GM12878 (cell line): Measurements from ENCODE around the gene CTNNA3. TPM values are rescaled to one million over a fixed set of nuclear protein-coding genes. Genes with fewer than 3 reads are reported as not detected.

Source experiments
- ATAC-seq: fragments of 200-7000 bp; cut with Tn5 transposase; 3 replicates; pipeline ENCODE4 v1.9.1; 2020; ENCODE audit warnings: mild to moderate bottlenecking, moderate library complexity
- BruUV-seq: library from RNA; stranded (reverse); fragments of 400-500 nt; replicated peaks from 2 replicates; lab custom pipeline; 2021; lab: Mats Ljungman, UMichigan
- CTCF ChIA-PET: fragments of 300-600 bp; sonication (Branson Sonifier 250); formaldehyde crosslinking; extraction: SDS; loops from one replicate; lab custom pipeline; 2021; ENCODE audit warnings: inconsistent platforms; lab: Yijun Ruan, JAX
- POLR2A ChIA-PET: fragments of 350-600 bp; formaldehyde crosslinking; extraction: SDS; loops from one replicate; lab custom pipeline; 2021; ENCODE audit warnings: inconsistent platforms; lab: Charles Lee
- RAD21 ChIA-PET: fragments of 300-600 bp; sonication (Branson Sonifier 250); formaldehyde crosslinking; loops from one replicate; lab custom pipeline; 2023; ENCODE audit warnings: antibody characterized with exemption; ENCODE audit not compliant: unreplicated experiment; lab: Charles Lee
- SMC1A ChIA-PET: fragments of 300-600 bp; sonication (Branson Sonifier 250); formaldehyde crosslinking; loops from one replicate; lab custom pipeline; 2023; ENCODE audit not compliant: unreplicated experiment, uncharacterized antibody; lab: Charles Lee
- DNase-seq: peaks from one replicate; pipeline ENCODE4 v3.0.0-alpha.2; 2011; ENCODE audit warnings: low read depth, low spot score
- FAIRE-seq: peaks from 3 replicates; lab custom pipeline; 2011; peaks lifted over from hg19 to GRCh38; lab: Jason Lieb, UNC
- H2AFZ ChIP-seq: 2 replicates; pipeline ENCODE4 v1.6.0; 2011; ENCODE audit warnings: low read depth, low read length, control low read depth; ENCODE audit not compliant: control insufficient read depth
- H3K27ac ChIP-seq: 2 replicates; pipeline ENCODE4 v1.5.1; 2011; ENCODE audit warnings: control low read depth; ENCODE audit not compliant: control insufficient read depth, insufficient read depth
- H3K27me3 ChIP-seq, 2 experiments: replicated peaks in 1 of 2; 2 replicates each; pipeline versions ENCODE4 v1.6.0 to v1.6.1; 2011; ENCODE audit warnings: low read length in 1 of 2; ENCODE audit not compliant: control insufficient read depth in 2 of 2, insufficient read depth in 2 of 2
- H3K36me3 ChIP-seq, 2 experiments: 2 replicates each; pipeline ENCODE4 v1.5.1; 2011; ENCODE audit warnings: low read length in 1 of 2; ENCODE audit not compliant: control insufficient read depth in 2 of 2, insufficient read depth in 2 of 2
- H3K4me1 ChIP-seq: 2 replicates; pipeline ENCODE4 v1.6.1; 2011; ENCODE audit warnings: mild to moderate bottlenecking, low read length, moderate library complexity, mixed read lengths; ENCODE audit not compliant: control insufficient read depth, insufficient read depth
- H3K4me2 ChIP-seq: 2 replicates; pipeline ENCODE4 v1.6.0; 2011; ENCODE audit warnings: control low read depth; ENCODE audit not compliant: control insufficient read depth, insufficient read depth
- H3K4me3 ChIP-seq: fragments of 200-600 bp; sonication (generic); 2 replicates; pipeline ENCODE4 v1.5.1; 2016
- H3K79me2 ChIP-seq: 2 replicates; pipeline ENCODE4 v1.6.0; 2011; ENCODE audit warnings: low read length; ENCODE audit not compliant: control insufficient read depth, insufficient read depth
- H3K9ac ChIP-seq: 2 replicates; pipeline ENCODE4 v1.8.0; 2011; ENCODE audit warnings: low read length, control low read depth, mixed read lengths; ENCODE audit not compliant: control insufficient read depth, insufficient read depth
- H3K9me3 ChIP-seq: replicated peaks from 3 replicates; pipeline ENCODE4 v1.5.1; 2011; ENCODE audit warnings: mild to moderate bottlenecking, low read length; ENCODE audit not compliant: control insufficient read depth, insufficient read depth
- H4K20me1 ChIP-seq: 2 replicates; pipeline ENCODE4 v1.6.0; 2011; ENCODE audit not compliant: control insufficient read depth, insufficient read depth
- BRCA1 ChIP-seq: IDR thresholded peaks from 2 replicates; pipeline ENCODE4 v1.6.1; 2011; ENCODE audit warnings: low read depth, low read length, improper control_type of control experiment
- CBX3 ChIP-seq: fragments of 200-600 bp; sonication (generic); IDR thresholded peaks from 2 replicates; pipeline ENCODE4 v1.6.1; 2016; ENCODE audit warnings: low read depth, borderline replicate concordance
- POLR2AphosphoS2 ChIP-seq: IDR thresholded peaks from 2 replicates; pipeline ENCODE4 v1.6.1; 2011; ENCODE audit warnings: low read depth, mild to moderate bottlenecking, low read length, improper control_type of control experiment, moderate library complexity
- RELA ChIP-seq: fragments of 450-650 bp; IDR thresholded peaks from 2 replicates; pipeline ENCODE4 v1.8.0; 2014; ENCODE audit warnings: borderline replicate concordance; ENCODE audit not compliant: partially characterized antibody
- SREBF2 ChIP-seq: IDR thresholded peaks from 2 replicates; pipeline ENCODE4 v1.6.1; 2012; ENCODE audit warnings: mild to moderate bottlenecking, low read length
- in situ Hi-C: fragments of 300-500 bp; cut with MboI; formaldehyde crosslinking; loops from 9 replicates; pipeline ENCODE4 v1.14.3; 2018; ENCODE audit warnings: mixed read lengths
- intact Hi-C: fragments of 100-400 bp; cut with micrococcal nuclease; formaldehyde crosslinking; loops from one replicate; pipeline ENCODE4 v1.14.2; 2022; ENCODE audit not compliant: unreplicated experiment
- polyA plus RNA-seq, 11 experiments: library from polyadenylated mRNA; depleted of rRNA in 4 of 11; unstranded in 6 of 11; stranded (reverse) in 5 of 11; fragments of >200 nt; fragmentation: Nextera tagmentation in 4 of 11; fragmentation: Illumina TruSeq in 1 of 11; extraction: Ambion mirVana in 4 of 11; extraction: Trizol in 1 of 11; gene quantifications; 1 replicate in 1 of 11; 2 replicates in 10 of 11; pipeline versions ENCODE4 v1.2.1 to v1.2.3, GENCODE V29; 2011 to 2016; ENCODE audit warnings: inconsistent platforms in 2 of 11, missing spikeins in 2 of 11, low read depth in 1 of 11
- total RNA-seq, 4 experiments: library from RNA; depleted of rRNA in 3 of 4; stranded (reverse); fragments of >200 nt in 3 of 4; fragmentation: Illumina TruSeq in 1 of 4; extraction: Trizol in 1 of 4; gene quantifications; 2 replicates each; pipeline versions ENCODE4 v1.2.1 to v1.2.3, GENCODE V29; 2013 to 2021
- TF ChIP-seq, protein P1 (sequence below): IDR thresholded peaks from 2 replicates; pipeline ENCODE4 v1.6.1; 2011; ENCODE audit warnings: low read depth, low read length, improper control_type of control experiment, borderline replicate concordance
- TF ChIP-seq, protein P2 (sequence below): fragments of 450-650 bp; formaldehyde crosslinking; IDR thresholded peaks from 2 replicates; pipeline ENCODE4 v1.4.0; 2020; ENCODE audit warnings: mild to moderate bottlenecking, moderate library complexity

The CTNNA3 gene
- total and polyA plus RNA-seq, 10 of the 15 experiments (the other 5 are each of a cell fraction or from before 2014, with no cell fraction given), result under 0.01 to 4.5 (median 0.22) TPM; not detected in 2

GRCh38 chr10:66656499-66656898 is 1039.5 kb downstream of the CTNNA3 start:
- CTCF ChIA-PET, result interaction anchor here (1.0 kb wide), 1 partner anchor 8 kb away, joined by 4 read pairs; no protein-coding TSS in a partner anchor
- POLR2A ChIA-PET, result no interaction called here
- SMC1A ChIA-PET, result no interaction called here
- Histone ChIP-seq H3K9me3 (no peaks in the 10 kb centered on the region), H3K36me3 (no peaks in the 10 kb centered on the region), H2AFZ (no peak overlapping the region), H3K4me2 (no peak overlapping the region), H3K4me1 (no peaks in the 10 kb centered on the region), H3K27ac (no peak overlapping the region), H3K27me3 (no peaks in the 10 kb centered on the region), H3K9ac (no peak overlapping the region), H3K4me3 (no peak overlapping the region), H3K79me2 (no peaks in the 10 kb centered on the region), H4K20me1 (no peaks in the 10 kb centered on the region)
- RAD21 ChIA-PET, result no interaction called here
- BruUV-seq, result no TSS peak
- TF ChIP-seq, protein P1, sequence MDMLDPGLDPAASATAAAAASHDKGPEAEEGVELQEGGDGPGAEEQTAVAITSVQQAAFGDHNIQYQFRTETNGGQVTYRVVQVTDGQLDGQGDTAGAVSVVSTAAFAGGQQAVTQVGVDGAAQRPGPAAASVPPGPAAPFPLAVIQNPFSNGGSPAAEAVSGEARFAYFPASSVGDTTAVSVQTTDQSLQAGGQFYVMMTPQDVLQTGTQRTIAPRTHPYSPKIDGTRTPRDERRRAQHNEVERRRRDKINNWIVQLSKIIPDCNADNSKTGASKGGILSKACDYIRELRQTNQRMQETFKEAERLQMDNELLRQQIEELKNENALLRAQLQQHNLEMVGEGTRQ, result no peak
- TF ChIP-seq SREBF2, result no peak
- TF ChIP-seq RELA, result no peak
- TF ChIP-seq, protein P2, sequence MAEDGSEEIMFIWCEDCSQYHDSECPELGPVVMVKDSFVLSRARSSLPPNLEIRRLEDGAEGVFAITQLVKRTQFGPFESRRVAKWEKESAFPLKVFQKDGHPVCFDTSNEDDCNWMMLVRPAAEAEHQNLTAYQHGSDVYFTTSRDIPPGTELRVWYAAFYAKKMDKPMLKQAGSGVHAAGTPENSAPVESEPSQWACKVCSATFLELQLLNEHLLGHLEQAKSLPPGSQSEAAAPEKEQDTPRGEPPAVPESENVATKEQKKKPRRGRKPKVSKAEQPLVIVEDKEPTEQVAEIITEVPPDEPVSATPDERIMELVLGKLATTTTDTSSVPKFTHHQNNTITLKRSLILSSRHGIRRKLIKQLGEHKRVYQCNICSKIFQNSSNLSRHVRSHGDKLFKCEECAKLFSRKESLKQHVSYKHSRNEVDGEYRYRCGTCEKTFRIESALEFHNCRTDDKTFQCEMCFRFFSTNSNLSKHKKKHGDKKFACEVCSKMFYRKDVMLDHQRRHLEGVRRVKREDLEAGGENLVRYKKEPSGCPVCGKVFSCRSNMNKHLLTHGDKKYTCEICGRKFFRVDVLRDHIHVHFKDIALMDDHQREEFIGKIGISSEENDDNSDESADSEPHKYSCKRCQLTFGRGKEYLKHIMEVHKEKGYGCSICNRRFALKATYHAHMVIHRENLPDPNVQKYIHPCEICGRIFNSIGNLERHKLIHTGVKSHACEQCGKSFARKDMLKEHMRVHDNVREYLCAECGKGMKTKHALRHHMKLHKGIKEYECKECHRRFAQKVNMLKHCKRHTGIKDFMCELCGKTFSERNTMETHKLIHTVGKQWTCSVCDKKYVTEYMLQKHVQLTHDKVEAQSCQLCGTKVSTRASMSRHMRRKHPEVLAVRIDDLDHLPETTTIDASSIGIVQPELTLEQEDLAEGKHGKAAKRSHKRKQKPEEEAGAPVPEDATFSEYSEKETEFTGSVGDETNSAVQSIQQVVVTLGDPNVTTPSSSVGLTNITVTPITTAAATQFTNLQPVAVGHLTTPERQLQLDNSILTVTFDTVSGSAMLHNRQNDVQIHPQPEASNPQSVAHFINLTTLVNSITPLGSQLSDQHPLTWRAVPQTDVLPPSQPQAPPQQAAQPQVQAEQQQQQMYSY (CRISPR knock-in tag), result no peak
- TF ChIP-seq POLR2AphosphoS2, result no peak
- TF ChIP-seq CBX3, result no peak
- TF ChIP-seq BRCA1, result no peak
- ATAC-seq, result no peak
- no peak for DNase-seq
- intact Hi-C loops, result no loop called here
- no peak for FAIRE-seq
- in situ Hi-C loops, result no loop called here
